ENCODE measurements around the gene SLC6A6.
"Not testable (repeated sequence)": the region's sequence is repeated elsewhere in the genome, so short reads cannot be mapped to it uniquely, and the experiment has no call there.

Gene SLC6A6

DNA sequence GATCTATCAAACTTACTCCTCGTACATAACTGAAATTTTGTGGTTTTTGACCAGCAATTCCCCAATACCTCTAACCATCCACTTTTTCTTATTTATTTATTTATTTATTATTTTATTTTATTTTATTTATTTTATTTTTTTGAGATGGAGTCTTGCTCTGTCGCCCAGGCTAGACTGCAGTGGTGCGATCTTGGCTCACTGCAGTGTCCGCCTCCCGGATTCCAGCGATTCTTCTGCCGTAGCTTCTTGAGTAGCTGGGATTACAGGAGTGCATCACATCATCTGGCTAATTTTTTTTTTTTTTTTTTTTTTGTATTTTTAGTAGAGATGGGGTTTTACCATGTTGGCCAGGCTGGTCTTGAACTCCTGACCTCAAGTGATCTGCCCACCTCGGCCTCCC, 35.3 kb downstream of the SLC6A6 start:
- not testable (repeated sequence) for DNase-seq

DNA sequence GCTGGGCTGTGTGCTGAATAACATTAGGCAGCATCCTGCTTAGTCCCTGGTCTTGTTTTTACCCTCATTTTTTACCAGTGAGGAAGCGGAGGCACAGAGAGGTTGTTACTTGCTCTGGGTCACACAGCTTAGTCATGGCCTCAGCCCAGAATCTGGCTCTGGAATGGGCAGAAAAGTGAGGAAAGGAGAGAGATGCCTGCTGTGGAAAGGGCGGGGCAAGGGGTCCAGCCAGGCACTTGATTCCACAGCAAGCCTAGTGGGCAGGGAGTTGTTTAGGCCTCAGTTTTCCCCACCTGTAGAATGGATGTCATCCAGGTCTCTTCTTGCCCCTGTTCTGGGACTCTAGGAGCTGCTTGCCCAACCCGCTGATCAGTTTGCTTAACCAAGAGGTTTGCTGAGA, 35.9 kb downstream of the SLC6A6 start:
- DNase-seq = no peak

DNA sequence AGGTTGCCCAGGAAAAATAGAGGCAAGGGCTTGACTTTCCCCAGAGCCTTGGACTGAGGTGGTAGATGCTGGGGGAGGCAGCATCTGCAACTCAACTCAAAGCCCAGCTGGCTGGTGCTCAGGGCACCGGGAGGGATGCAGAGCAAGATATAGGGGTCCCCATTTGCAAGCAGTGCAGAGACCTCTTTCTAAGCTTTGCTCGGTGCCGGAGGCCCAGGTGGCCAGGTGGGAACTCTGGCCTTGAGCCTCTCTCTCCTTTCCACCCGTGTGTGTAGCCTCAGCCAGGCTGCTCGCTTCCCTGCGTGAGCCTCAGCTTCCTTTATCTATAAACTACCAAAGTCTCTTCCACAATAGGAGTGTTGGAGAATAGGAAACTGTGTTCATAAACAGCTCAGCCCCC, 36.5 kb downstream of the SLC6A6 start:
- no peak for DNase-seq

- no peak for DNase-seq
Observed at GRCh38 chr3:14439501-14440167, 37.2 kb downstream of the SLC6A6 start.

DNA sequence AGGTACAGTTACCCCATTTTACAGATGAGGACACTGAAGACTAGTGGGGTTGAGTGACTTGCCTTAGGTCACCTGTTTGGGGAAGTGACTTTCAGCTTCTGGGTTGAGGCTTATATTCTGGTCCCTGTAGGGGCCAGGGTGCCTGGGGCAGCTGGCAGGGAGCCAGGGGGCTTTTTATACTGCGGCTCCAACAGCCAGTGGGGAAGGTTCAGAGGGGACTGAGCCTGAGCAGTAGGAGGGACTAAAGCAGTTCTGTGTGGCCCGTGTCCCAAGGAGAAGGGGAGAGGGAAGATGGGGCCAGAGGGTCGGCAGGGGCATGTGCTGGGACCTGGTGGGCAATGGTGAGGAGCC, 37.7 kb downstream of the SLC6A6 start:
- DNase-seq = no peak

- DNase-seq = no peak
Observed at GRCh38 chr3:14440531-14441239, 38.3 kb downstream of the SLC6A6 start.

- no peak for DNase-seq
Observed at GRCh38 chr3:14441240-14441919, 39.0 kb downstream of the SLC6A6 start.

DNA sequence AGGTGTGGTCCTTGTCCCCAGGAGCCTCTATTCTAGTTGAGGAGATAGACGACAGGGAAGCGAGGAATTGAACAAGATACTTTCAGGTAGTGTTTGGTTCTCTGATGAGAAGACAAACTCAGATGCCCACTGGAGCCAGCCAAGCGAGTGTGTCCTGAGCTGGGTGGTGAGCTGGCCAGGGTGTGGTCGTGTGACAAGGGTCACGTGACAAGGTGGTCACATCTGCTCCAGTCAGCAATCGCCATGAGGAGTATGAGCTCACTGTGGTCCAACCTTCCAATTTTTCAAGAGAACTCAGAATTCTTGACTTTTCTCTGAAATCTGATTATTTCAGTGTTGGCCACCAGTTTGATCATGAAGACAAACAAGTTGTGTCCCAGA, 39.5 kb downstream of the SLC6A6 start:
- no peak for DNase-seq

- DNase-seq = no peak
Observed at GRCh38 chr3:14444380-14444779, 42.0 kb downstream of the SLC6A6 start.

DNA sequence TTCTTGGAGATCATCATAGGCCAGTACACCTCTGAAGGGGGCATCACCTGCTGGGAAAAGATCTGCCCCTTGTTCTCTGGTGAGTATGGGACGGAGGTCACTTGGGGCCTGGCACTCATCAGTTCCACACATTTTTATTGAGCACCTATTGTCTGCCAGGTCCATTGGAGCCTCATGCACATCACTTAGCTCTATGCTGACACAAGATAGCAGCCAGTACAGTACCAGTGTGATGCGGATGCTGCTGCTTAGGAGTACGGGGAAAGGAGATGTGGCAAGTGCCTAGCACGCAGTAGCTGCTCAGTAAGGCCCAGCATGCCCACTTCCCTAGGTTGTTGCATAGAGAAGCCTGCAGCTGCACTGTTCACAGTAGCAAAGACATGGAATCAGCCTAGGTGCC, 43.4 kb downstream of the SLC6A6 start:
- DNase-seq = no peak

GRCh38 chr3:14446988-14447570, 44.7 kb downstream of the SLC6A6 start:
- DNase-seq = no peak

- DNase-seq = no peak
Observed at GRCh38 chr3:14448063-14448462, 45.7 kb downstream of the SLC6A6 start.

GRCh38 chr3:14448756-14449727, 46.6 kb downstream of the SLC6A6 start:
- no peak for DNase-seq

- DNase-seq = no peak
Observed at GRCh38 chr3:14450506-14450905, 48.1 kb downstream of the SLC6A6 start.

- no peak for DNase-seq
Observed at GRCh38 chr3:14450922-14451606, 48.7 kb downstream of the SLC6A6 start.

DNA sequence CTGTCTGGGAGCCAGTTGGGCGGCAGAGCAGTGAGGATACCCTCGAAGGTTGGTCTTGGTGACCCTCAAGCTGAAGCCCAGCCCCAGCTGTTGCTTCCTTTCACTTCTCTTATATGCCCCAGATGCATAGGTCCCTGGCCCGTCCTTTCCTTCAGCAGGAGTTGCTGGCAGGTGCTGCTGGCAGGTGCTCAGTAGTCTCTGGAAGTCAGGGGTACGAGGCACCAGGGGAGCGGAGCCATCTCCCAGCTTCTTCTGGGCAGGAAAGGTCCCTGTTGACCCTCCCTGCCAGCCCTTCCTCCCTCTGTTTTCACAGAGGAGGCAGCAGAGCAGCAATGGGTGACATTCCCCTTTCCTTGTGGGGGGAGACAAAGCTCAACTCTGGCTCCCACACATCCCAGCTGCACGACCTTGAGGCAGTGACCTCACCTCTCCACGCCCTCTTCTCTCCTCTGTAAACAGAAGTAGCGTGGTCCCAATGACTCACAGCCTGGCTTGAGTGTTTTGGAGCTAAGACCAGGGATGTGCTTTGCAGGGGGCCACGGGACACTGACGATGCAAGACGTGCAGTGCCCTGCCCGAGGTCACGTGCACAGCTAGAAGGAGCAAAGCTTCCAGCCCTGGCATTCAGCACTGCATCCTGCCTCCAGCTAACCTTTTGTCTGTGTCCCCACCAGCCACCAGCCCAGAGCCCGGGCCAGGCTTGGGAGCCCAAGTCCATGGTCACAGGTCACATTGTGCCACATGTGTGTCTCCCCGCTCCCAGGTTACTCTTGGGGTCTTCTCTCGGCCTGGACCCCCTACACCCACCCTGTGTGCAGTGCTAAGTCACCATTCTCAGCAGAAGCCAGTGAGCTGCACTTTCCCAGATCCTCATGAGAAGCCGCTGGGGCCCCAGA, 49.7 kb downstream of the SLC6A6 start:
- DNase-seq = no peak

DNA sequence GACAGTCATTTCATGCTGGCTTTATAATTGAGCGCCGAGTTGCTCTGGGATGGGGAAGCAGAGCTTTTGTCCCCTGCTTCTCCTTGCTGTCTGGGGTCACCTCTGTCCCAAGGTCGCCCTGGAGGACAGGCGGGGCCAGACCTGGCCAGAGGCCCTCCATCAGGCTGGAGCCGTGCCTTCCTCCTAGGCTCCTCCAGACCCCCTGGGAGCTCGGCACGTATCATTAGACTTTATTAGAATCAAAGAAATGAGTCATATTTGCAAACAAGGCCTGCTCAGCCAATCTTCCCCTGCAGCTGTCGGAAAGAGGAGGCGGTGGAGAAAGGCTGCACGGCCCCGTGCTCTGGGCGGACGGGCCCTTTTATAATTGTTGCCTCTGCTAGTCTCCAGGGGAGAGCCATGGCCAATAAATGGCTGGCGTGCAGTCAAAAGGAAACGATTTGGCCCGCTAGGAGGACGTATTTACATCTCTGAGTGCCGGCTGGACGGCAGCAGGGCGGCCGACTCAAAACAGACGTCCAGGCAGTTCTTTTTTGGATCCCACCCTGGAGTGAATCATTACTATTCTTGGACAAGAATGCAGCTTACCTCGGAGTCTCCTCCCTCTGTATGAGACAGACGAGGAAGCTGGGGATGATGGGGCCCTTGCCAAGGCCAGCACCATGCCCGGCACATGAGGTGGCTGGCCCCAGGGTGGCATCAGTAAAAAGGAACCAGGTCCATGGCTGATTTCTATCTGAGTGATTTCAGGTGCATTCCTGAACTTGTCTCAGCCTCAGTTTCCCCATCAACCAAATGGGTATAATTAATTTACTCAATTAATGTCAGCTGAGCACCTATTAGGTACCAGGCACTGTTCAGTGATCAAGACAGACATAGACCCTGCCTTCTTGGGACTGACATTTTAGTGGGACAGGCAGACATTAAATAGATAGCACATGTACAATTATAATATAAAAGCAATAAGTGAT, 50.6 kb downstream of the SLC6A6 start:
- DNase-seq = no peak

- DNase-seq = no peak
Observed at GRCh38 chr3:14453876-14454638, 51.7 kb downstream of the SLC6A6 start.

Data from T-helper 9 cell (primary cell).